ENCODE results near the gene ANKRD13C. TPM values are rescaled to one million over a fixed set of nuclear protein-coding genes. Genes with fewer than 3 reads are reported as not detected.

ANKRD13C gene
- total and polyA plus RNA-seq, 4 donors: 8.7 to 52.8 (median 13.7) TPM

DNA sequence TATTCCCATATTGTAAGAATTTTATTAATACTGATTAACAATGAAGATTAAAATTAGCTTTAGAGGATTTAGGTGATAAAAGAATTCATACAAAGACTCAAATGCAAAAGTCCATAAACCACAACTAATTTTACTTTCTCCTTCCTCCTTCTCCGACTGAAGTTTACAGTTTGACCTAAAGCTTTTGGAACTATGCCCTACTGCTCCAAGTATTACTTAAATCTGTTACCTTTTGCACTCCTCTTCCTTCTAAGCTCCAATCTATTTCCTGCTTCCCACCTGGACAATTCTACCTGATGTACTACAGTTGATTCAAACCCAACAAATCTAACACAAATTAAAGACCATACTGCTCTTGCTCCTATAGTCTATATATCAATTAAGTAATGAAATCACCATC lies 36.3 kb downstream of the ANKRD13C start:
- DNase-seq (peak in 1 of 3 donors; percentile 6), ATAC-seq (ENCODE audit: insufficient read depth, low FRiP score) (no peak)

DNA sequence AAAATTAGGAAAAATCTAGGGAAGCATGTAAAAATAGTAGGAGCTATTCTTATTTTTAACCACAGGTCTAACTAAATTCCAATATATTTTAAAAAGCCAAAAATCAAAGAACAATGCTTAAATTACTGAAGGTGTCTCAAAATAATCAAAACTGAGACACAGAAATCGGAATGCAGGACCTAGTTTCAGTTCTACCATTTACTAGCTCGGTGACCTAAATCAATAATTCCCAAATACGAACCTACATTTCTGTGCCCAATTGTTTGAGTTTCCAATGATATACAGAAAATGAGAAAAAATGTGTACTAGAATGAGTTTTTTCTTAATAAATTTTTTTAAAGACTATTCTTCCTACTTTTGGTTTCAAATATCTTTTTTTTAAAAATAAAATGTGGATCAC lies 37.4 kb downstream of the ANKRD13C start:
- Histone ChIP-seq H3K36me3 (ENCODE audit: control insufficient read depth in 4 of 4, insufficient read depth in 4 of 4, low read length in 4 of 4) (peaks cover 0 to 2% (median 0%) of the 10 kb centered on the region in 4 donors), H3K9ac (ENCODE audit: insufficient read depth in 1 of 2, low read length in 2 of 2) (no peak overlapping the region), H3K27me3 (ENCODE audit: control insufficient read depth in 3 of 3, insufficient read depth in 3 of 3, low read length in 2 of 3) (no peaks in the 10 kb centered on the region), H3K4me3 (no peak overlapping the region), H3K4me1 (ENCODE audit: control insufficient read depth in 5 of 5, insufficient read depth in 5 of 5, low read length in 5 of 5) (no peaks in the 10 kb centered on the region), H3K9me3 (ENCODE audit: control insufficient read depth in 4 of 4, insufficient read depth in 3 of 4, low read length in 3 of 4) (no peaks in the 10 kb centered on the region), H3K27ac (ENCODE audit: low read depth in 1 of 2, low read length in 1 of 2) (no peak overlapping the region)
- DNase-seq (no peak), ATAC-seq (ENCODE audit: insufficient read depth, low FRiP score) (no peak)
- WGBS, 2 donors: 96 to 97% methylated on average over 3 of the region's 3 CpGs
- TF ChIP-seq, protein P1, sequence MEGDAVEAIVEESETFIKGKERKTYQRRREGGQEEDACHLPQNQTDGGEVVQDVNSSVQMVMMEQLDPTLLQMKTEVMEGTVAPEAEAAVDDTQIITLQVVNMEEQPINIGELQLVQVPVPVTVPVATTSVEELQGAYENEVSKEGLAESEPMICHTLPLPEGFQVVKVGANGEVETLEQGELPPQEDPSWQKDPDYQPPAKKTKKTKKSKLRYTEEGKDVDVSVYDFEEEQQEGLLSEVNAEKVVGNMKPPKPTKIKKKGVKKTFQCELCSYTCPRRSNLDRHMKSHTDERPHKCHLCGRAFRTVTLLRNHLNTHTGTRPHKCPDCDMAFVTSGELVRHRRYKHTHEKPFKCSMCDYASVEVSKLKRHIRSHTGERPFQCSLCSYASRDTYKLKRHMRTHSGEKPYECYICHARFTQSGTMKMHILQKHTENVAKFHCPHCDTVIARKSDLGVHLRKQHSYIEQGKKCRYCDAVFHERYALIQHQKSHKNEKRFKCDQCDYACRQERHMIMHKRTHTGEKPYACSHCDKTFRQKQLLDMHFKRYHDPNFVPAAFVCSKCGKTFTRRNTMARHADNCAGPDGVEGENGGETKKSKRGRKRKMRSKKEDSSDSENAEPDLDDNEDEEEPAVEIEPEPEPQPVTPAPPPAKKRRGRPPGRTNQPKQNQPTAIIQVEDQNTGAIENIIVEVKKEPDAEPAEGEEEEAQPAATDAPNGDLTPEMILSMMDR (IDR thresholded peaks at IDR 0.05; ENCODE audit: control extremely low read depth, extremely low read depth): no peak

More for the DNA sequence above, 36.3 kb downstream of the ANKRD13C start:
- Histone ChIP-seq H3K36me3 (ENCODE audit: control insufficient read depth in 4 of 4, insufficient read depth in 4 of 4, low read length in 4 of 4) (peaks cover 0 to 3% (median 1%) of the 10 kb centered on the region in 4 donors), H3K27me3 (ENCODE audit: control insufficient read depth in 3 of 3, insufficient read depth in 3 of 3, low read length in 2 of 3) (no peaks in the 10 kb centered on the region), H3K4me3 (no peak overlapping the region), H3K4me1 (ENCODE audit: control insufficient read depth in 5 of 5, insufficient read depth in 5 of 5, low read length in 5 of 5) (no peaks in the 10 kb centered on the region), H3K27ac (ENCODE audit: low read depth in 1 of 2, low read length in 1 of 2) (no peak overlapping the region), H3K9ac (ENCODE audit: insufficient read depth in 1 of 2, low read length in 2 of 2) (no peak overlapping the region), H3K9me3 (ENCODE audit: control insufficient read depth in 4 of 4, insufficient read depth in 3 of 4, low read length in 3 of 4) (no peaks in the 10 kb centered on the region)
- TF ChIP-seq, protein P1 (IDR thresholded peaks at IDR 0.05; ENCODE audit: control extremely low read depth, extremely low read depth): no peak
- WGBS, 2 donors: 10 to 24% methylated on average over 1 of the region's 1 CpG

DNA sequence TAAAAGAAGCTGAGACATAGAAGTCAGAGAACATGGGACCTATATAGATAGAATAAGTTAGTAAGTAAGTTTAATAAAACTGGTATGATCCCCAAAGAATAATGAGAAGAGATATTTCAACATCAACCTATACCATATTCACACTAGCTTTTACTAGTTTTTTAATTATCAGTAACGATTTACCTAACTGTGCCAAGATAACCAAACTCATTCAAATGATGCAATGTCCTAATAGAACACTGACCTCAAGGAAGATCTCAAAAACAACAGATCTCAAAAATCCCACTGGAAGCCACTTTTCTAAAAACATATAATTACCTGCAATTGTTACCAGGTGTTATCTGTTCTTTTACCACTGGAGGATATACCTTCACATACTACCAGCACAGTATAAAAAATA lies 38.7 kb downstream of the ANKRD13C start:
- Histone ChIP-seq H3K27me3 (ENCODE audit: control insufficient read depth in 3 of 3, insufficient read depth in 3 of 3, low read length in 2 of 3) (no peaks in the 10 kb centered on the region), H3K9ac (ENCODE audit: insufficient read depth in 1 of 2, low read length in 2 of 2) (no peak overlapping the region), H3K4me3 (no peak overlapping the region), H3K27ac (ENCODE audit: low read depth in 1 of 2, low read length in 1 of 2) (no peak overlapping the region), H3K36me3 (ENCODE audit: control insufficient read depth in 4 of 4, insufficient read depth in 4 of 4, low read length in 4 of 4) (peaks cover 0 to 3% (median 1%) of the 10 kb centered on the region in 4 donors), H3K4me1 (ENCODE audit: control insufficient read depth in 5 of 5, insufficient read depth in 5 of 5, low read length in 5 of 5) (no peaks in the 10 kb centered on the region), H3K9me3 (ENCODE audit: control insufficient read depth in 4 of 4, insufficient read depth in 3 of 4, low read length in 3 of 4) (no peaks in the 10 kb centered on the region)
- 86 to 87% methylated on average over 1 of the region's 1 CpG for WGBS, 2 donors
- DNase-seq (no peak), ATAC-seq (ENCODE audit: insufficient read depth, low FRiP score) (no peak)
- TF ChIP-seq, protein P1 (IDR thresholded peaks at IDR 0.05; ENCODE audit: control extremely low read depth, extremely low read depth): no peak

DNA sequence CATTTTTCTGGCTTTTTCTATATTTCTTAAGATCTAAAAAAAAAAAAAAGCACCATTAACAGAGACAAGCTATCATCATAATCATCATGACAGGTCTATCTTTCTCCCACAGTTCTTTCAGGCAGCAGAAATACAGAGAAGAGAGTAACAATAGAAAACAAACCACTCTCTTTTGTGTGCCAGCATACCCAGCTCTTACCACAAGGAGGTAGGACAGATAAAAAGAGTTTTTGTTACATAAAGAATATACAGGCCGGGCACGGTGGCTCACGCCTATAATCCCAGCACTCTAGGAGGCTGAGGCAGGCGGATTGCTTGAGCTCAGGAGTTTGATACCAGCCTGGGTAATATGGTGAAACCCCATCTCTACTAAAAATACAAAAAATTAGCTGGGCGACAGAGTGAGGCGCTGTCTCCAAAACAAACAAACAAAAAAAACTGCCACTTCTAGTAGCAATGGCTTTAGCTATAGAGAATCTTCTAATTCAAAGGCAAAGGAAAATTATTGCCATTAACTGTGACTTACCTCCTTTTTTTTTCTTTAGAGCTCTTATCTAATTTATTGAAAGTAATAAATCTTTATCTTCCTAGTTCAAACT lies 39.7 kb downstream of the ANKRD13C start:
- Histone ChIP-seq H3K27me3 (ENCODE audit: control insufficient read depth in 3 of 3, insufficient read depth in 3 of 3, low read length in 2 of 3) (no peaks in the 10 kb centered on the region), H3K9me3 (ENCODE audit: control insufficient read depth in 4 of 4, insufficient read depth in 3 of 4, low read length in 3 of 4) (no peaks in the 10 kb centered on the region), H3K4me1 (ENCODE audit: control insufficient read depth in 5 of 5, insufficient read depth in 5 of 5, low read length in 5 of 5) (no peaks in the 10 kb centered on the region), H3K9ac (ENCODE audit: insufficient read depth in 1 of 2, low read length in 2 of 2) (no peak overlapping the region), H3K27ac (ENCODE audit: low read depth in 1 of 2, low read length in 1 of 2) (no peak overlapping the region), H3K4me3 (no peak overlapping the region), H3K36me3 (ENCODE audit: control insufficient read depth in 4 of 4, insufficient read depth in 4 of 4, low read length in 4 of 4) (peaks cover 0 to 3% (median 1%) of the 10 kb centered on the region in 4 donors)
- WGBS, 2 donors: 88 to 97% methylated on average over 6 of the region's 6 CpGs
- DNase-seq (no peak), ATAC-seq (ENCODE audit: insufficient read depth, low FRiP score) (no peak)
- TF ChIP-seq, protein P1 (IDR thresholded peaks at IDR 0.05; ENCODE audit: control extremely low read depth, extremely low read depth): no peak

All from lung (tissue), 12 donors.